ENCODE results near the gene FXYD7. TPM values are rescaled to one million over a fixed set of nuclear protein-coding genes. Genes with fewer than 3 reads are reported as not detected.

Gene FXYD7
- total and polyA plus RNA-seq, 9 of the 15 experiments (the other 6 are each of a cell fraction or from before 2014, with no cell fraction given) = 0.10 to 0.80 (median 0.31) TPM; not detected in 3

GRCh38 chr19:35135389-35135909 lies 7.6 kb upstream of the FXYD7 start (continued):
- TF ChIP-seq MGA (IDR thresholded peaks at IDR 0.05) = no peak
- TF ChIP-seq ZNF175 (CRISPR knock-in tag; IDR thresholded peaks at IDR 0.05; ENCODE audit: low read depth) = no peak
- TF ChIP-seq PML (IDR thresholded peaks at IDR 0.05; ENCODE audit: low read length) = no peak
- TF ChIP-seq ZZZ3 (IDR thresholded peaks at IDR 0.05) = 0 out of 2 replicates have a peak, but pooled peaks have one; percentile 32
- no peak for TF ChIP-seq CREB5 (CRISPR knock-in tag; IDR thresholded peaks at IDR 0.05)
- peak; percentile 29 to 42; a peak in 2 of 4 replicates for TF ChIP-seq KDM1A (IDR thresholded peaks at IDR 0.05)
- no peak for TF ChIP-seq HDAC8 (tag; IDR thresholded peaks at IDR 0.05)
- 0 out of 4 replicates have a peak, but pooled peaks of 1 of the 2 experiments have one; percentile 31 for TF ChIP-seq RCOR1 (IDR thresholded peaks at IDR 0.05; ENCODE audit: borderline replicate concordance in 1 of 2, low read depth in 2 of 2, low read length in 2 of 2)
- no peak for TF ChIP-seq SMARCE1 (IDR thresholded peaks at IDR 0.05)
- TF ChIP-seq ARNT (IDR thresholded peaks at IDR 0.05) = peak in 1 of 2 experiments; percentile 61; a peak in 1 of 4 replicates
- TF ChIP-seq RBM15 (IDR thresholded peaks at IDR 0.05; ENCODE audit: insufficient read depth, low read length) = no peak
- TF ChIP-seq NFATC3 (IDR thresholded peaks at IDR 0.05) = no peak
- TF ChIP-seq ZNF212 (CRISPR knock-in tag; IDR thresholded peaks at IDR 0.05) = no peak
- TF ChIP-seq ZBTB49 (CRISPR knock-in tag; IDR thresholded peaks at IDR 0.05; ENCODE audit: borderline replicate concordance) = 0 out of 2 replicates have a peak, but pooled peaks have one; percentile 51
